HG03196 (cell line): ENCODE data around the gene PMS2.
"Not testable (repeated sequence)": the region's sequence is repeated elsewhere in the genome, so short reads cannot be mapped to it uniquely, and the experiment has no call there.

Experiments
- ATAC-seq: cut with Tn5 transposase; IDR thresholded peaks from one replicate; pipeline ENCODE4 v1.9.1; 2021; ENCODE audit not compliant: unreplicated experiment

The PMS2 gene

GRCh38 chr7:5924180-5924579 lies 84.7 kb downstream of the PMS2 start:
- ATAC-seq = not testable (repeated sequence)
